Panc1 (cell line): ENCODE measurements around the gene SLC12A7. TPM values are rescaled to one million over a fixed set of nuclear protein-coding genes. Genes with fewer than 3 reads are reported as not detected.

Source experiments
- ATAC-seq: fragments of 200-7000 bp; cut with Tn5 transposase; 2 replicates; pipeline ENCODE4 v1.9.1; 2020; ENCODE audit warnings: mild to moderate bottlenecking, moderate library complexity
- BruUV-seq: library from RNA; stranded (reverse); fragments of 400-500 nt; replicated peaks from 2 replicates; lab custom pipeline; 2021; lab: Mats Ljungman, UMichigan
- CTCF ChIA-PET: fragments of 300-600 bp; sonication (Branson Sonifier 250); formaldehyde crosslinking; loops from one replicate; lab custom pipeline; 2022; ENCODE audit warnings: antibody characterized with exemption; lab: Charles Lee
- POLR2A ChIA-PET: fragments of 300-600 bp; sonication (Branson Sonifier 250); formaldehyde crosslinking; loops from one replicate; lab custom pipeline; 2022; ENCODE audit warnings: antibody characterized with exemption; lab: Charles Lee
- DNase-seq: peaks from one replicate; pipeline ENCODE4 v3.0.0-alpha.2; 2010; ENCODE audit warnings: low read depth, low spot score
- H3K27ac ChIP-seq: 2 replicates; pipeline ENCODE4 v1.5.1; 2011; ENCODE audit warnings: mild to moderate bottlenecking, low read length, inconsistent platforms
- H3K27me3 ChIP-seq: fragments of 200-500 bp; sonication (Bioruptor generic); 2 replicates; pipeline ENCODE4 v1.6.0; 2014; ENCODE audit warnings: low read length, inconsistent platforms; ENCODE audit not compliant: control insufficient read depth, insufficient read depth
- H3K36me3 ChIP-seq: fragments of 200-500 bp; sonication (Bioruptor generic); 2 replicates; pipeline ENCODE4 v1.5.1; 2014; ENCODE audit warnings: inconsistent platforms, mild to moderate bottlenecking, low read length, moderate library complexity; ENCODE audit not compliant: control insufficient read depth, insufficient read depth
- H3K4me1 ChIP-seq: 2 replicates; pipeline ENCODE4 v1.5.1; 2011; ENCODE audit warnings: inconsistent platforms, mild to moderate bottlenecking, low read length, moderate library complexity; ENCODE audit not compliant: control insufficient read depth, insufficient read depth
- H3K4me3 ChIP-seq, 2 experiments: 2 replicates each; pipeline ENCODE4 v1.5.1; 2011 to 2012; ENCODE audit warnings: low read depth in 2 of 2, low read length in 2 of 2, mild to moderate bottlenecking in 2 of 2, inconsistent platforms in 1 of 2, moderate library complexity in 1 of 2
- H3K9me3 ChIP-seq: fragments of 200-500 bp; sonication (Bioruptor generic); 2 replicates; pipeline ENCODE4 v1.5.1; 2014; ENCODE audit warnings: low read depth, mild to moderate bottlenecking, inconsistent platforms, low read length, moderate library complexity; ENCODE audit not compliant: control insufficient read depth, insufficient read depth
- CTCF ChIP-seq: fragments of 450-650 bp; IDR thresholded peaks from 2 replicates; pipeline ENCODE4 v1.5.1; 2017; ENCODE audit warnings: mild to moderate bottlenecking
- POLR2AphosphoS5 ChIP-seq: IDR thresholded peaks from 2 replicates; pipeline ENCODE4 v1.6.1; 2012; ENCODE audit warnings: mild to moderate bottlenecking, low read depth, low read length, moderate library complexity
- REST ChIP-seq, 2 experiments: IDR thresholded peaks; 2 replicates each; pipeline ENCODE4 v1.6.1; 2011 to 2012; ENCODE audit warnings: low read depth in 2 of 2, control low read depth in 1 of 2, low read length in 1 of 2, mild to moderate bottlenecking in 1 of 2, moderate library complexity in 1 of 2; ENCODE audit not compliant: insufficient read depth in 1 of 2
- SIN3A ChIP-seq: IDR thresholded peaks from 2 replicates; pipeline ENCODE4 v1.6.1; 2012; ENCODE audit warnings: low read depth, mild to moderate bottlenecking, low read length, moderate library complexity, borderline replicate concordance; ENCODE audit not compliant: insufficient read depth
- TCF7L2 ChIP-seq: IDR thresholded peaks from 2 replicates; pipeline ENCODE4 v1.6.1; 2011; ENCODE audit warnings: mild to moderate bottlenecking, low read depth, low read length, inconsistent platforms
- in situ Hi-C: cut with HindIII; loops from 2 replicates; pipeline ENCODE4 v1.10.0; 2016; ENCODE audit warnings: low sequenced_read_pairs, low pct_unique_long_range_greater_than_20kb
- intact Hi-C: fragments of 100-400 bp; cut with micrococcal nuclease; formaldehyde crosslinking; loops from one replicate; pipeline ENCODE4 v1.10.0; 2022; ENCODE audit not compliant: unreplicated experiment
- total RNA-seq: library from RNA; stranded (reverse); gene quantifications from one replicate; pipeline ENCODE4 v1.2.1, GENCODE V29; 2021; ENCODE audit not compliant: unreplicated experiment

Gene SLC12A7
- total RNA-seq, 1 experiment from 2014 or later, result 297 TPM

- no peak for TF ChIP-seq CTCF
- no peak for TF ChIP-seq SIN3A
- no peak for TF ChIP-seq REST (IDR thresholded peaks at IDR 0.05; ENCODE audit: insufficient read depth in 1 of 2, low read depth in 2 of 2, low read length in 1 of 2)
- no peak for TF ChIP-seq TCF7L2
- TF ChIP-seq POLR2AphosphoS5, result no peak
Observed at GRCh38 chr5:1016476-1016875, 95.4 kb downstream of the SLC12A7 start.

GRCh38 chr5:1016036-1016435 is 95.8 kb downstream of the SLC12A7 start:
- intact Hi-C loops (no loop called here), in situ Hi-C loops (no loop called here)
- ChIA-PET CTCF (interaction anchor here (0.7 kb wide), 1 partner anchor 26 kb away, joined by 4 read pairs; no protein-coding TSS in a partner anchor), POLR2A (no interaction called here)
- TF ChIP-seq REST (IDR thresholded peaks at IDR 0.05; ENCODE audit: insufficient read depth in 1 of 2, low read depth in 2 of 2, low read length in 1 of 2) (no peak), POLR2AphosphoS5 (no peak), CTCF (no peak), SIN3A (no peak), TCF7L2 (no peak)
- H3K4me3 ChIP-seq, result no peak overlapping the region
- BruUV-seq, result no TSS peak
- H3K27ac ChIP-seq, result no peak overlapping the region
- no peak for DNase-seq
- H3K27me3 ChIP-seq, result no peaks in the 10 kb centered on the region
- H3K4me1 ChIP-seq, result no peaks in the 10 kb centered on the region
- no peak for ATAC-seq
- H3K9me3 ChIP-seq, result no peaks in the 10 kb centered on the region
- H3K36me3 ChIP-seq, result no peaks in the 10 kb centered on the region

More at GRCh38 chr5:1016476-1016875, 95.4 kb downstream of the SLC12A7 start:
- in situ Hi-C loops, result no loop called here
- H3K4me1 ChIP-seq, result peaks cover 2% of the 10 kb centered on the region; the same call in 1 of the 2 replicates
- no peaks in the 10 kb centered on the region for H3K27me3 ChIP-seq
- H3K9me3 ChIP-seq, result no peaks in the 10 kb centered on the region
- ChIA-PET CTCF (interaction anchor here (0.7 kb wide), 1 partner anchor 26 kb away, joined by 4 read pairs; no protein-coding TSS in a partner anchor), POLR2A (no interaction called here)
- intact Hi-C loops, result no loop called here
- no peak overlapping the region for H3K27ac ChIP-seq
- DNase-seq, result no peak
- H3K4me3 ChIP-seq, result no peak overlapping the region
- BruUV-seq, result no TSS peak
- no peak for ATAC-seq
- H3K36me3 ChIP-seq, result no peaks in the 10 kb centered on the region
